CD4-positive, alpha-beta T cell treated with Interleukin-2 at 100 ng/mL for 4 hours (primary cell): ENCODE results near the gene HNRNPLL.
A peak's percentile ranks its signal among the peaks of the same experiment; 100 is the strongest.

ENCODE experiments used
- DNase-seq: peaks from one replicate; pipeline ENCODE4 v3.0.0-alpha.2; 2020; ENCODE audit warnings: low spot score

The HNRNPLL gene

GRCh38 chr2:38592951-38593350 is 9.8 kb downstream of the HNRNPLL start:
- DNase-seq: no peak

DNA sequence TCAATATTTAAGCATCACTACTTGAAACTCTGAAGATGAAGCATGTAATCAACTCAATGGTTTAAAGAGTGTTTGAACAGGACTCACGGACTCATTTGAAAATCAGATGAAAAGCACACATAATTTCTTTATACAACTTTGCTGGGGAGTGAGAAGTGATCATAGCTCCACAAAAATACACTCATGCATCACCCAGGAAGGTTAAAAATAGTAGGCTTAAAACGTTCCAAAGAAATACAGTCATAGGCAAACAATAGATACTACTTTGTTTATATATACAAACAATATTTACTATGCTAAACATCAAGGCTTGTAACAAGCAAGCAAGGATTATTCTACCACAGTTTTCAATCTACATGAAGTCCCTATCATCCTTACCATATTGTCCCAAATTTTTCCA is 11.6 kb downstream of the HNRNPLL start:
- DNase-seq: no peak

DNA sequence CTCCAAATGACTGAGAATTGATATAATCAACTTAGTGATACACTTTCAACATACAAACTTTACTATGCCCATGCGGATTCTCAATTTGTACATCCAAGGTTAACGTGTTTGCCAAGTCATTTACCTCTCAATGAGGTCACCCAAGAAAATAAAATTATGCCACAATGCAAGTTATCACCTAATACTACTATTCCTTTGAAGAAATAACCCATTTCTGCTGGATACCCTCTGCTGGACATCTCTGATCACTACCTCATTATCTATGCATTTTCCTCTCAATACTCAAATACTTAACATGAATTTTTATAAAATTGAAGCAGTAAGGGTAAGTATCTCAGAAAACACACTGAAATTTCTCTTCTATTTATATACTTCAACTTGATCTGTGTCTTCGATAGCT is 12.7 kb downstream of the HNRNPLL start:
- DNase-seq: no peak

GRCh38 chr2:38586931-38587330 is 15.8 kb downstream of the HNRNPLL start:
- DNase-seq: no peak

DNA sequence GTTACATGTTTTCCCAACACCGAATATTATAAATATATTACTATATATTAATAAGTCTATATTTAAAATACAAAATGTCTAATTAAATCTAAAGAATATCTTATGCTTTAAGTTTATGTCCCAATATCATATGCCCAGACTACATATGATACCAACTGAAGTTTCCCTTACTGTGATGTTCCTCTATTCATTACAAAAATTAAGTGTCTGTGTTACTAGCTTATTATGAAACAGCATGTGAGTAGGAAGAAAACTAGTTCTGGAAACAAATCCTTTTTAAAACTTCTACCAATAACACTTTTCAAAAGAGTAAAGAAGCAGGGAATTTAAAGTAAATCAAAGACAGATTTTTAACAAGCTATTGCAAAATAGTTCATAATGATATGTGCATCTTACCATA is 17.8 kb downstream of the HNRNPLL start:
- DNase-seq: no peak

- no peak for DNase-seq
Measured at GRCh38 chr2:38583994-38584393, 18.7 kb downstream of the HNRNPLL start.

GRCh38 chr2:38583524-38583923 is 19.2 kb downstream of the HNRNPLL start:
- DNase-seq: no peak

GRCh38 chr2:38581193-38582147 is 21.3 kb downstream of the HNRNPLL start:
- DNase-seq: peak; percentile 88

DNA sequence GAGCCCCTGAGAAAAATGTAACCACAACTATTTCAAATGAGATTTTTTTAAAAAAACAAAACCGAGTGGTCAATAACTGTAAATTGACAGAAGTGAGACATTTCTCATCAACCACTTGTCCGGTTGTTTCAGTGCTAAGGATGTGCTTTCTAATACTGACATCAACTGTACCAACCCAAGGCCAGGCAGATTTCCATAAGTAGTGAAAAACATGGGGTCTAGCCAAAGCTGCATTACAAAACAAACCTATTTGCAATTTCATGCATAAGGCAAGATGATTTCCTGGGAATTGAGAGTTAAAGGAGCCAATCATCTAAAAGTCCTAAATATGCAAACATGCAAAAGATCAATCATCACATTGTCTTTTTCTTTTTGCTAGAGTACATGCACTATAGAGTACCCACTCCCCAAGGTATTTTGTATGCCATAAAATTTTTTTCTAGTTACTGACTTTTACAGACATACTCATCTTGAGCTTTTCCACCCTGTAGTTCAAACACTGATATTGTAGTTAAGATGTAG is 22.6 kb downstream of the HNRNPLL start:
- DNase-seq: no peak

- DNase-seq: peak; percentile 39
Measured at GRCh38 chr2:38578832-38579231, 23.9 kb downstream of the HNRNPLL start.

GRCh38 chr2:38574278-38574677 is 28.4 kb downstream of the HNRNPLL start:
- DNase-seq: no peak

DNA sequence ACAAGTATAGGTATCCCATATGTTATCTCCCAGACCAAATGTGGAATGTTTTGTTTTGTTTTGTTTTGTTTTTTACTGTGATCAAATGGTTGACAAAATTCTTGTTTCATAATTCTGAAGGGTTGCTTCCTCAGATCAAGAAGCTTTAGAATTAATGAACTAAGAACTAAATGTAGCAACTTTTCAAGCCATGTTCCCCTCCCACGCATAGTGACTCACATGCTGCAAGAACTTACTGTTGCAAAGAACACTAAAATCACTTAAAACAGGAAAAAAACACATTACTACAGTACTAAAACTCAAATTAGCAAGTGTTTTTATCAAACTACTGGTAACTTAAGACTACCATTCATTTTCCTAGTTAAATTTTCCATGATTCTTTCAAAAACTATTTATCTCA is 30.6 kb downstream of the HNRNPLL start:
- DNase-seq: no peak

DNA sequence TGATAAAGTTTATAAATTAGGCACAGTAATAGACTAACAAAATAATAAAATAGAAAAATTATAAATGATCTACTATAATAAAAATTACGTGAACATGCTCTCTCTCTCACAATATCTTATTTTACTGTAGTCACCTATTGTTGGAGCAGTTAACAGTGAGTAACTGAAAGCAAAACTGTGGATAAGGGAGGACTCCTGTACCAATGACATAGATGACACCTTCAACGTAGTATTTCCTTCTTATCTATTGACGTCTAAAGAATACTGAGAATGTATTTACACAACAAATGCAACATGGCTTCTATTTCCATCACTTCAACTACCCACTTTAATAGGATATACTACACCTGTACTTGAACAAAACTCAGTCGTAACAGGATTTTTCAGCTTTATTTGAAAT is 31.5 kb downstream of the HNRNPLL start:
- no peak for DNase-seq

- no peak for DNase-seq
Measured at GRCh38 chr2:38568724-38569436, 33.8 kb downstream of the HNRNPLL start.

- no peak for DNase-seq
Measured at GRCh38 chr2:38565333-38565732, 37.4 kb downstream of the HNRNPLL start.

DNA sequence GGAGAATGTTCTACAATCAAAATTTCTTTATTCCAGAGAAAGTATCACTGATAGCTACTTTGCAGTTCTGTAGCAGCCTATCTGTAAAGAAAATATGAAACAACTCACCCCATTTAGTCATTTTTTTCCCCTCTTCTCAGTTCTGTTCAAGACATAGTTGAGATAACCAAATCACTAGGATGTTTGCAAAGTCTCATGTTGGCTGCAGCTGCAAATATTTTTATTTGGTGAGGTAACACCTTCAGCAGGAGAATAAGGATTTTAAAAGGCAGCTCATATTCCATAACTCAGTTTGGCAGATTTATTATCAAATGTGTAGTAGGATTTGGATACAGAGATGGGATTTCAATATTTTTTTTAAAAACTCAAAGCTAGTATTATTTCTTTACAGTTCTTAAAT is 41.0 kb downstream of the HNRNPLL start:
- DNase-seq: no peak

DNA sequence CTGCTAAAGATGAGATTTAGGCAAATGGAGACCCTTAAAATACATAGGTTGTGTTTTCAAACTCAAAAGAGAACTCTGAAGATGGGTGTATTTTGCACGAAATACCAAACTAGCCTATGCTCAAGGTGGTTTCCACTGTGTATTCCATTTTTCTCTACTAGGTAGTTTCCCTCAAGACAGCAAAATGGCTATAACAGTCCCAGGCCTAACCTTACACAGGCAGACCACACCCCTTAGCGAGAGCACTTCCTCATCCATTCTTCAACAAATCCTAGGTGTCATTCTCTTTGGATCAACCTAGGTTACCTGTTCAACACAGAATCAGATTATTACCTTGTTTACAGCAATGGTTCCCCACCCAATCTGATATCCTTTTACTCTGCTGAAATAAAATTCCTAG is 42.6 kb downstream of the HNRNPLL start:
- DNase-seq: no peak

- DNase-seq: no peak
Measured at GRCh38 chr2:38557981-38558380, 44.7 kb downstream of the HNRNPLL start.

DNA sequence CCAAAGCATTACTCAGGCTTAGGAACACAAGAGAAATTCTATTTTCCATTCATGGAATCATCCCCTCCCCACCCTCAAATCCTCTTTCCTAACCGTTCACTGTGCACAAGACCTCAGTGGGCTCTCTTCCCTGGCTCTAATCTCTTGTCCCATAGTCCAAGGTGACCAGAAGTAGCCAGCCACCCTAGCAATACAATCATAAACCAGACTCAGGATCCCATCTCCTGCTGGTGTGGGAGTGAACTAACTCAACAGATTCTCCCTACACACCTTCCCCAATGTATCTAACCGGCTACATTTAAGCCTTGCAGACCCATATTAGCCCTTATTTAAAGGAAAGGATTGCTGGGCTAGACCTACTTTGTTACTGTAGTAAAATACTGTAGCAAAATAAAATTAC is 45.5 kb downstream of the HNRNPLL start:
- no peak for DNase-seq

DNA sequence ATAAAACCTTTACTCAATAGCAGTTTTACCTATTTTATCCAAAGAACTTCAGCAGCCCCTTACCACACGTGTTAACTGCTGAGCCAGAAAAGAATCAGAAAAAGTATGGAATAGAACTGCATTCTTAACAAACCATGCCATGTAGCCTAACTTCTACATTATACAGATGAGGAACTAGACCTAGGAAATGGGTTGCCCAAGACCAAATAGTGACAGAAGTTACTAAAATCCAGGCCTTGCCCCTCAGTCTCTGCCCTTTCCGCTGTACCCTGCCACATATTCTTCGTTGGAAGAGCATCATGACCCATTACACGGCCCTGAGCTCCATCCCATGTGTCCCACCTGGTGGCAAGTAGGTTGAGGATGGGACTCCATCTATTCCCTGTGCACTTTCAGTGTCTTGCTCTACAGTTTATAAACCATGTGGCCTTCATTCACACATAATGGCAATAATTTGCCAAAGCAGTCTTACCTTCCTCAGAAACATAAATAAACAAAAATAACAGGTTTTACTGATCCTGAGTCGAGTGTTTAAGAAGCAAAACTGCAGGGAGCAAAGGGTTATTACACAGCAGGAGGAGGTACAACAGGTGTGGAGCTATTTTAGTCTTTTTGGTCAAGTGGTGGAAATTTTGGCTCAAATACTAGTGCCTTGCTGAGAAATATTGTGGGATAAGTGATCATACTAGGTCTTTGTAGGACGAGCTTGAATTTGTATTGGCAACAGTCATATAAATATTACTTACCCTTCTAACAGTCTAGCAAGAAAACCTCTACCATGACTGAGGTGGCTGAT is 46.5 kb downstream of the HNRNPLL start:
- DNase-seq: no peak

GRCh38 chr2:38554973-38555595 is 47.6 kb downstream of the HNRNPLL start:
- DNase-seq: no peak

- DNase-seq: no peak
Measured at GRCh38 chr2:38553554-38553953, 49.2 kb downstream of the HNRNPLL start.
